Bone marrow (tissue), 2 donors: ENCODE data around the gene INPPL1.

Experiments
- DNase-seq, 2 donors: peaks; one replicate each; lab custom pipeline; 2025; lab: John Stamatoyannopoulos, UW

The INPPL1 gene

GRCh38 chr11:72233056-72233772 is 8.6 kb downstream of the INPPL1 start:
- DNase-seq: no peak

- DNase-seq: no peak
These were observed 9.4 kb downstream of the INPPL1 start for GRCh38 chr11:72233773-72234513.

- no peak for DNase-seq
These were observed 9.9 kb downstream of the INPPL1 start for GRCh38 chr11:72234514-72234830.

- no peak for DNase-seq
These were observed 10.4 kb downstream of the INPPL1 start for GRCh38 chr11:72234920-72235319.

GRCh38 chr11:72235351-72236057 is 10.9 kb downstream of the INPPL1 start:
- DNase-seq: no peak

GRCh38 chr11:72236083-72236697 is 11.6 kb downstream of the INPPL1 start:
- no peak for DNase-seq

- no peak for DNase-seq
These were observed 12.2 kb downstream of the INPPL1 start for GRCh38 chr11:72236774-72237111.

GRCh38 chr11:72237112-72237931 is 12.8 kb downstream of the INPPL1 start:
- DNase-seq: no peak

- DNase-seq: peak in 1 of 2 donors; percentile 58
These were observed 13.5 kb downstream of the INPPL1 start for GRCh38 chr11:72238040-72238450.

- DNase-seq: no peak
These were observed 14.1 kb downstream of the INPPL1 start for GRCh38 chr11:72238492-72239312.

- DNase-seq: no peak
These were observed 14.8 kb downstream of the INPPL1 start for GRCh38 chr11:72239313-72239848.

GRCh38 chr11:72239849-72240460 is 15.4 kb downstream of the INPPL1 start:
- DNase-seq: peak in 1 of 2 donors; percentile 34

GRCh38 chr11:72240461-72241290 is 16.1 kb downstream of the INPPL1 start:
- no peak for DNase-seq

GRCh38 chr11:72241291-72241781 is 16.8 kb downstream of the INPPL1 start:
- DNase-seq: no peak

- DNase-seq: no peak
These were observed 17.6 kb downstream of the INPPL1 start for GRCh38 chr11:72242141-72242540.

- no peak for DNase-seq
These were observed 18.8 kb downstream of the INPPL1 start for GRCh38 chr11:72243173-72244059.

- no peak for DNase-seq
These were observed 19.4 kb downstream of the INPPL1 start, which contains the start of gene PHOX2A for GRCh38 chr11:72244060-72244360. Gene PHOX2A (minus strand): TSS chr11:72244176. CDS start chr11:72244004, 172 bp downstream.
